Psoas muscle (tissue), 8 donors: ENCODE results near the gene RHBDD1. TPM values are rescaled to one million over a fixed set of nuclear protein-coding genes. Genes with fewer than 3 reads are reported as not detected.

Source experiments
- ATAC-seq, 4 donors: fragments of 200-7000 bp; cut with Tn5 transposase; one replicate each; pipeline ENCODE4 v1.9.1; 2020; ENCODE audit warnings: moderate library complexity in 3 of 4, mild to moderate bottlenecking in 2 of 4
- DNase-seq, 2 donors: peaks; one replicate each; pipeline ENCODE4 v3.0.0-alpha.2; 2020
- H3K27ac ChIP-seq: fragments of 200-600 bp; one replicate; pipeline ENCODE4 v1.8.0; 2022
- H3K27me3 ChIP-seq, 3 donors: fragments of 200-600 bp in 1 of 3; one replicate each; pipeline versions ENCODE4 v1.6.1 to v1.8.0; 2013 to 2022; ENCODE audit warnings: low read length in 2 of 3, mild to moderate bottlenecking in 2 of 3, moderate library complexity in 1 of 3; ENCODE audit not compliant: insufficient read depth in 3 of 3
- H3K36me3 ChIP-seq, 2 donors: fragments of 200-600 bp in 1 of 2; one replicate each; pipeline versions ENCODE4 v1.6.1 to v1.8.0; 2013 to 2022; ENCODE audit warnings: low read depth in 1 of 2, mild to moderate bottlenecking in 1 of 2, moderate library complexity in 1 of 2; ENCODE audit not compliant: insufficient read depth in 1 of 2
- H3K4me1 ChIP-seq: fragments of 200-600 bp; one replicate; pipeline ENCODE4 v1.8.0; 2022
- H3K4me3 ChIP-seq: fragments of 200-600 bp; one replicate; pipeline ENCODE4 v1.8.0; 2022; ENCODE audit warnings: mild to moderate bottlenecking
- H3K9me3 ChIP-seq: fragments of 200-600 bp; one replicate; pipeline ENCODE4 v1.8.0; 2022
- CTCF ChIP-seq: fragments of 200-600 bp; IDR thresholded peaks from one replicate; pipeline ENCODE4 v1.8.0; 2022; ENCODE audit warnings: antibody characterized with exemption
- WGBS, 3 donors: extraction: QIAGEN DNeasy Blood & Tissue Kit; methylation state at CpG; one replicate each; pipeline versions ENCODE4 v1.1.6 to v1.1.7; 2013; 5-methylcytosine and 5-hydroxymethylcytosine counted together
- intact Hi-C, 2 donors: fragments of 100-400 bp; cut with DNase I; formaldehyde crosslinking; loops; one replicate each; pipeline versions ENCODE4 v1.11.0 to v1.14.2; 2022
- polyA plus RNA-seq, 3 donors: library from polyadenylated mRNA; stranded (reverse); fragments of 200-250 nt; gene quantifications; one replicate each; pipeline ENCODE4 v1.2.3, GENCODE V29; 2013
- total RNA-seq, 4 donors: library from RNA; stranded (reverse); fragmentation: NEBNext Ultra II Directional in 2 of 4; extraction: Animal tissue kit (Norgen Biotek cat#: 25700) in 2 of 4; gene quantifications; one replicate each; pipeline versions ENCODE4 v1.2.1 to v1.2.4, GENCODE V29; 2021 to 2023
- donor health status: healthy with polysubstance abuse.
- donor health status: DM: no; HTN: no; CAD: no; lungs with moderate emphysema.
- donor health status: Bipolar disorder and iron deficiency.
- donor health status: healthy.
- donor health status: DM: yes; HTN: yes; CAD: no.
- donor health status: DM: no; HTN: no; CAD: no.
- donor health status: DM: no; HTN: no; CAD: no.
- donor health status: DM: yes; HTN: yes; CAD: no.

The RHBDD1 gene
- total and polyA plus RNA-seq, 7 donors = 6.7 to 26.1 (median 17.9) TPM

- TF ChIP-seq CTCF = no peak
- Histone ChIP-seq H3K27ac (no peak overlapping the region), H3K36me3 (no peaks in the 10 kb centered on the region), H3K27me3 (no peaks in the 10 kb centered on the region), H3K9me3 (no peaks in the 10 kb centered on the region), H3K4me1 (no peaks in the 10 kb centered on the region), H3K4me3 (no peak overlapping the region)
- DNase-seq = no peak
- intact Hi-C loops = no loop called here
- ATAC-seq = no peak
- WGBS, 3 donors = 92 to 93% (median 93%) methylated on average over 6 of the region's 6 CpGs
These were observed 66.5 kb downstream of the RHBDD1 start for GRCh38 chr2:226902041-226902966.

- Histone ChIP-seq H3K4me1 (no peaks in the 10 kb centered on the region), H3K36me3 (no peaks in the 10 kb centered on the region), H3K9me3 (no peaks in the 10 kb centered on the region), H3K27ac (no peak overlapping the region), H3K4me3 (no peak overlapping the region), H3K27me3 (no peaks in the 10 kb centered on the region)
- no peak for DNase-seq
- WGBS, 3 donors = 80 to 87% (median 84%) methylated on average over 4 of the region's 4 CpGs
- intact Hi-C loops = no loop called here
- TF ChIP-seq CTCF = no peak
- ATAC-seq = no peak
These were observed 67.3 kb downstream of the RHBDD1 start for GRCh38 chr2:226903179-226903578.

GRCh38 chr2:226904592-226904991, 68.7 kb downstream of the RHBDD1 start:
- Histone ChIP-seq H3K4me1 (no peaks in the 10 kb centered on the region), H3K27ac (no peak overlapping the region), H3K36me3 (peaks cover 0 to 2% of the 10 kb centered on the region in 2 donors), H3K9me3 (no peaks in the 10 kb centered on the region), H3K4me3 (no peak overlapping the region), H3K27me3 (no peaks in the 10 kb centered on the region)
- intact Hi-C loops = no loop called here
- no peak for ATAC-seq
- no peak for DNase-seq
- no peak for TF ChIP-seq CTCF
- 94 to 97% (median 96%) methylated on average over 6 of the region's 6 CpGs for WGBS, 3 donors

- Histone ChIP-seq H3K4me1 (no peaks in the 10 kb centered on the region), H3K27ac (no peak overlapping the region), H3K9me3 (no peaks in the 10 kb centered on the region), H3K4me3 (no peak overlapping the region), H3K27me3 (no peaks in the 10 kb centered on the region), H3K36me3 (peaks cover 0 to 7% of the 10 kb centered on the region in 2 donors)
- intact Hi-C loops = no loop called here
- no peak for TF ChIP-seq CTCF
- WGBS, 3 donors = 75 to 89% (median 85%) methylated on average over 6 of the region's 6 CpGs
- DNase-seq (no peak), ATAC-seq (no peak)
These were observed 69.9 kb downstream of the RHBDD1 start for GRCh38 chr2:226905718-226906117.
